Panc1 (cell line): ENCODE measurements around the gene SPEG. TPM values are rescaled to one million over a fixed set of nuclear protein-coding genes. Genes with fewer than 3 reads are reported as not detected.

Experiments used
- ATAC-seq: fragments of 200-7000 bp; cut with Tn5 transposase; 2 replicates; pipeline ENCODE4 v1.9.1; 2020; ENCODE audit warnings: mild to moderate bottlenecking, moderate library complexity
- BruUV-seq: library from RNA; stranded (reverse); fragments of 400-500 nt; replicated peaks from 2 replicates; lab custom pipeline; 2021; lab: Mats Ljungman, UMichigan
- CTCF ChIA-PET: fragments of 300-600 bp; sonication (Branson Sonifier 250); formaldehyde crosslinking; loops from one replicate; lab custom pipeline; 2022; ENCODE audit warnings: antibody characterized with exemption; lab: Charles Lee
- POLR2A ChIA-PET: fragments of 300-600 bp; sonication (Branson Sonifier 250); formaldehyde crosslinking; loops from one replicate; lab custom pipeline; 2022; ENCODE audit warnings: antibody characterized with exemption; lab: Charles Lee
- DNase-seq: peaks from one replicate; pipeline ENCODE4 v3.0.0-alpha.2; 2010; ENCODE audit warnings: low read depth, low spot score
- H3K27ac ChIP-seq: 2 replicates; pipeline ENCODE4 v1.5.1; 2011; ENCODE audit warnings: mild to moderate bottlenecking, low read length, inconsistent platforms
- H3K27me3 ChIP-seq: fragments of 200-500 bp; sonication (Bioruptor generic); 2 replicates; pipeline ENCODE4 v1.6.0; 2014; ENCODE audit warnings: low read length, inconsistent platforms; ENCODE audit not compliant: control insufficient read depth, insufficient read depth
- H3K36me3 ChIP-seq: fragments of 200-500 bp; sonication (Bioruptor generic); 2 replicates; pipeline ENCODE4 v1.5.1; 2014; ENCODE audit warnings: inconsistent platforms, mild to moderate bottlenecking, low read length, moderate library complexity; ENCODE audit not compliant: control insufficient read depth, insufficient read depth
- H3K4me1 ChIP-seq: 2 replicates; pipeline ENCODE4 v1.5.1; 2011; ENCODE audit warnings: inconsistent platforms, mild to moderate bottlenecking, low read length, moderate library complexity; ENCODE audit not compliant: control insufficient read depth, insufficient read depth
- H3K4me3 ChIP-seq, 2 experiments: 2 replicates each; pipeline ENCODE4 v1.5.1; 2011 to 2012; ENCODE audit warnings: low read depth in 2 of 2, low read length in 2 of 2, mild to moderate bottlenecking in 2 of 2, inconsistent platforms in 1 of 2, moderate library complexity in 1 of 2
- H3K9me3 ChIP-seq: fragments of 200-500 bp; sonication (Bioruptor generic); 2 replicates; pipeline ENCODE4 v1.5.1; 2014; ENCODE audit warnings: low read depth, mild to moderate bottlenecking, inconsistent platforms, low read length, moderate library complexity; ENCODE audit not compliant: control insufficient read depth, insufficient read depth
- CTCF ChIP-seq: fragments of 450-650 bp; IDR thresholded peaks from 2 replicates; pipeline ENCODE4 v1.5.1; 2017; ENCODE audit warnings: mild to moderate bottlenecking
- POLR2AphosphoS5 ChIP-seq: IDR thresholded peaks from 2 replicates; pipeline ENCODE4 v1.6.1; 2012; ENCODE audit warnings: mild to moderate bottlenecking, low read depth, low read length, moderate library complexity
- REST ChIP-seq, 2 experiments: IDR thresholded peaks; 2 replicates each; pipeline ENCODE4 v1.6.1; 2011 to 2012; ENCODE audit warnings: low read depth in 2 of 2, control low read depth in 1 of 2, low read length in 1 of 2, mild to moderate bottlenecking in 1 of 2, moderate library complexity in 1 of 2; ENCODE audit not compliant: insufficient read depth in 1 of 2
- SIN3A ChIP-seq: IDR thresholded peaks from 2 replicates; pipeline ENCODE4 v1.6.1; 2012; ENCODE audit warnings: low read depth, mild to moderate bottlenecking, low read length, moderate library complexity, borderline replicate concordance; ENCODE audit not compliant: insufficient read depth
- TCF7L2 ChIP-seq: IDR thresholded peaks from 2 replicates; pipeline ENCODE4 v1.6.1; 2011; ENCODE audit warnings: mild to moderate bottlenecking, low read depth, low read length, inconsistent platforms
- in situ Hi-C: cut with HindIII; loops from 2 replicates; pipeline ENCODE4 v1.10.0; 2016; ENCODE audit warnings: low sequenced_read_pairs, low pct_unique_long_range_greater_than_20kb
- intact Hi-C: fragments of 100-400 bp; cut with micrococcal nuclease; formaldehyde crosslinking; loops from one replicate; pipeline ENCODE4 v1.10.0; 2022; ENCODE audit not compliant: unreplicated experiment
- total RNA-seq: library from RNA; stranded (reverse); gene quantifications from one replicate; pipeline ENCODE4 v1.2.1, GENCODE V29; 2021; ENCODE audit not compliant: unreplicated experiment

Gene SPEG
- total RNA-seq, 1 experiment from 2014 or later = 3.4 TPM

- TF ChIP-seq POLR2AphosphoS5 (no peak), REST (IDR thresholded peaks at IDR 0.05; ENCODE audit: insufficient read depth in 1 of 2, low read depth in 2 of 2, low read length in 1 of 2) (no peak), CTCF (no peak), TCF7L2 (no peak), SIN3A (no peak)
- Histone ChIP-seq H3K9me3 (no peaks in the 10 kb centered on the region), H3K4me3 (no peak overlapping the region), H3K27me3 (no peaks in the 10 kb centered on the region; the same call in 1 of the 2 replicates), H3K36me3 (no peaks in the 10 kb centered on the region), H3K27ac (no peak overlapping the region), H3K4me1 (peaks cover 14% of the 10 kb centered on the region)
- ATAC-seq (no peak), DNase-seq (no peak)
- ChIA-PET CTCF (no interaction called here), POLR2A (no interaction called here)
- intact Hi-C loops = no loop called here
- no TSS peak for BruUV-seq
- in situ Hi-C loops = no loop called here
Observed at GRCh38 chr2:219514836-219515235, 80.2 kb downstream of the SPEG start.

- no TSS peak for BruUV-seq
- no peak for TF ChIP-seq SIN3A
- TF ChIP-seq POLR2AphosphoS5 = no peak
- no peak for TF ChIP-seq CTCF
- TF ChIP-seq REST (IDR thresholded peaks at IDR 0.05; ENCODE audit: insufficient read depth in 1 of 2, low read depth in 2 of 2, low read length in 1 of 2) = no peak
- no peak for TF ChIP-seq TCF7L2
- Histone ChIP-seq H3K4me3 (no peak overlapping the region), H3K27ac (no peak overlapping the region), H3K36me3 (no peaks in the 10 kb centered on the region), H3K9me3 (no peaks in the 10 kb centered on the region), H3K27me3 (no peaks in the 10 kb centered on the region; the same call in 1 of the 2 replicates), H3K4me1 (peaks cover 11% of the 10 kb centered on the region)
- ATAC-seq (no peak), DNase-seq (no peak)
- in situ Hi-C loops = no loop called here
- ChIA-PET CTCF (interaction anchor here (0.6 kb wide), 2 partner anchors 54 to 222 kb away, joined by 3 read pairs; no protein-coding TSS in a partner anchor), POLR2A (no interaction called here)
- intact Hi-C loops = no loop called here
Observed at GRCh38 chr2:219515874-219516629, 81.4 kb downstream of the SPEG start.
